GM12864 (cell line): ENCODE measurements around the gene METAP2.

ENCODE experiments used
- DNase-seq: peaks from one replicate; pipeline ENCODE4 v3.0.0-alpha.2; 2011; ENCODE audit warnings: low read depth
- H3K4me3 ChIP-seq: 2 replicates; pipeline ENCODE4 v1.5.1; 2011; ENCODE audit warnings: mild to moderate bottlenecking, low read depth, low read length, control low read depth
- TF ChIP-seq, protein P1 (sequence below): IDR thresholded peaks from 2 replicates; pipeline ENCODE4 v1.5.1; 2011; ENCODE audit warnings: low read depth, mild to moderate bottlenecking, moderate library complexity, low read length, control low read depth, inconsistent platforms; ENCODE audit errors: missing control alignments

Gene METAP2

GRCh38 chr12:95484524-95484923 lies 10.6 kb downstream of the METAP2 start:
- TF ChIP-seq, protein P1, sequence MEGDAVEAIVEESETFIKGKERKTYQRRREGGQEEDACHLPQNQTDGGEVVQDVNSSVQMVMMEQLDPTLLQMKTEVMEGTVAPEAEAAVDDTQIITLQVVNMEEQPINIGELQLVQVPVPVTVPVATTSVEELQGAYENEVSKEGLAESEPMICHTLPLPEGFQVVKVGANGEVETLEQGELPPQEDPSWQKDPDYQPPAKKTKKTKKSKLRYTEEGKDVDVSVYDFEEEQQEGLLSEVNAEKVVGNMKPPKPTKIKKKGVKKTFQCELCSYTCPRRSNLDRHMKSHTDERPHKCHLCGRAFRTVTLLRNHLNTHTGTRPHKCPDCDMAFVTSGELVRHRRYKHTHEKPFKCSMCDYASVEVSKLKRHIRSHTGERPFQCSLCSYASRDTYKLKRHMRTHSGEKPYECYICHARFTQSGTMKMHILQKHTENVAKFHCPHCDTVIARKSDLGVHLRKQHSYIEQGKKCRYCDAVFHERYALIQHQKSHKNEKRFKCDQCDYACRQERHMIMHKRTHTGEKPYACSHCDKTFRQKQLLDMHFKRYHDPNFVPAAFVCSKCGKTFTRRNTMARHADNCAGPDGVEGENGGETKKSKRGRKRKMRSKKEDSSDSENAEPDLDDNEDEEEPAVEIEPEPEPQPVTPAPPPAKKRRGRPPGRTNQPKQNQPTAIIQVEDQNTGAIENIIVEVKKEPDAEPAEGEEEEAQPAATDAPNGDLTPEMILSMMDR = no peak
- no peak overlapping the region for H3K4me3 ChIP-seq
- DNase-seq = no peak

GRCh38 chr12:95487024-95487423 lies 13.1 kb downstream of the METAP2 start:
- H3K4me3 ChIP-seq = no peak overlapping the region
- no peak for DNase-seq
- TF ChIP-seq, protein P1 = no peak

GRCh38 chr12:95492462-95492861 lies 18.5 kb downstream of the METAP2 start:
- TF ChIP-seq, protein P1 = no peak
- H3K4me3 ChIP-seq = no peak overlapping the region
- no peak for DNase-seq

- no peak overlapping the region for H3K4me3 ChIP-seq
- TF ChIP-seq, protein P1 = no peak
- DNase-seq = no peak
These were observed 20.9 kb downstream of the METAP2 start for GRCh38 chr12:95494888-95495287.

DNA sequence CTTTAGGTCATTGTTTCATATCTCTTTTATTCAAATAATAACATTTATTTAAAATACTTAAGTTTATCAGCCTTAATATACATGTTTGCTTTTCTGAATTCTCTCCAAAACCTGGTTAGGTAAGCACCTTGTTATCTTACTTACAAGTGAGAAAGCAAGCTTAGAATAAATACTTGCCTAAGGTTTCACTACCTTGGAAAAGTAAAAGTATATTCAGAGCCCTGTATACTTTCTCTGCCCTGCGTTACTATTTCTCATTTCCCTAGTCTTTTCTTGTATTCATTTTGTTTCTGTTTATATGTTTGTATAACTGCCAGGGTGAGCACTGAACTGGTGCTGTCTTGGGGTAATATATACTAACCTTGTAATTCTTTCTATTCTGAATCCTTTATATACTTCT lies 21.5 kb downstream of the METAP2 start:
- DNase-seq = no peak
- TF ChIP-seq, protein P1 = no peak
- no peak overlapping the region for H3K4me3 ChIP-seq

DNA sequence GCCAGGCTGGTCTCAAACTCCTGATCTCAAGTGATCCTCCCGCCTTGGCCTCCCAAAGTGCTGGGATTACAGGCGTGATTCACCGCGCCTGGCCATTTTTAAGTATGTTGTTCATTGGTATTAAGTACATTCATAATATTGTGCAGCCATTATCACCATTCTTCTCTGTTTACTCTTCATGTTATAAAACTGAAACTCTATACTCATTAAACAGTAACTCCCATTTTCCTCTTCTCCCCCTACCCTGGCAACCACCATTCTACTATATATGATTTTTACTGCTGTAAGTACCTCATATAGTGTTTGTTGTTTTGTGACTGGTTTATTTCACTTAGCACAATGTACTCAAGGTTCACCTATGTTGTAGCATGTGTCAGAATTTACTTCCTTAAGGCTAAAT lies 23.1 kb downstream of the METAP2 start:
- TF ChIP-seq, protein P1 = no peak
- H3K4me3 ChIP-seq = no peak overlapping the region
- DNase-seq = no peak

DNA sequence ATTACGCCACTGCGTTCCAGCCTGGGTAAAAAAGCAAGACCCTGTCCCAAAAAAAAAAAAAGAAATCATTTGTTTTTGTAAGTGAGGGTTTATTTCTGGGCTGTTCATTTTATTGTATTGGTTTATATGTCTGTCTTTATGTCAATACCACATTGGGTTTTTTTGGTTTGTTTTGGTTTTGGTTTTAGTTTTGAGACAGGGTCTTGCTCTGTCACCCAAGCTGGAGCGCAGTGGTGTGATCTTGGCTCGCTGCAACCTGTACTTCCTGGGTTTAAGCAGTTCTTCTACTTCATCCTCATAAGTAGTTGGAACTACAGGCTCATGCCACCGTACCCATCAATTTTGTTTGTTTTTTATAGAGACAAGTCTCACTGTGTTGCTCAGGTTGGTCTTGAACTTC lies 25.0 kb downstream of the METAP2 start:
- TF ChIP-seq, protein P1 = no peak
- H3K4me3 ChIP-seq = no peak overlapping the region
- no peak for DNase-seq
